Cardiac muscle cell (in vitro differentiated cells and primary cell): ENCODE results near the gene PRKCZ. TPM values are rescaled to one million over a fixed set of nuclear protein-coding genes. Genes with fewer than 3 reads are reported as not detected.

Experiments used
- DNase-seq, 2 donors: peaks; one replicate each; pipeline versions ENCODE4 v3.0.0 to v3.0.0-alpha.2; 2010 to 2017; ENCODE audit warnings: low read depth in 1 of 2, low spot score in 1 of 2
- H3K27ac ChIP-seq: fragments of 200-600 bp; sonication (generic); 2 replicates; pipeline ENCODE4 v1.5.1; 2016
- H3K27me3 ChIP-seq: fragments of 200-600 bp; sonication (generic); 2 replicates; pipeline ENCODE4 v1.6.0; 2016; ENCODE audit warnings: control low read depth
- H3K36me3 ChIP-seq: fragments of 200-600 bp; sonication (generic); 2 replicates; pipeline ENCODE4 v1.5.1; 2016; ENCODE audit warnings: control low read depth
- H3K4me1 ChIP-seq: fragments of 200-600 bp; sonication (generic); 2 replicates; pipeline ENCODE4 v1.8.1; 2017; ENCODE audit warnings: low read depth, mild to moderate bottlenecking, mixed run types
- H3K4me3 ChIP-seq: fragments of 200-600 bp; sonication (generic); 2 replicates; pipeline ENCODE4 v1.5.1; 2016; ENCODE audit warnings: mild to moderate bottlenecking
- H3K9me3 ChIP-seq: fragments of 200-600 bp; sonication (generic); 2 replicates; pipeline ENCODE4 v1.5.1; 2017; ENCODE audit warnings: low read depth, mild to moderate bottlenecking, control low read depth
- polyA plus RNA-seq: library from polyadenylated mRNA; unstranded; fragments of >200 nt; fragmentation: Nextera tagmentation; extraction: Ambion mirVana; gene quantifications from 2 replicates; pipeline ENCODE4 v1.2.1, GENCODE V29; 2016
- total RNA-seq: library from RNA; depleted of rRNA; stranded (reverse); fragments of >200 nt; gene quantifications from 2 replicates; pipeline ENCODE4 v1.2.3, GENCODE V29; 2016
- TF ChIP-seq, protein P1 (sequence below): IDR thresholded peaks from 2 replicates; pipeline ENCODE4 v1.5.1; 2012; ENCODE audit warnings: low read depth, mild to moderate bottlenecking, low read length

Gene PRKCZ
- total and polyA plus RNA-seq, 2 experiments from 2014 or later = 44.6 to 50.9 TPM

DNA sequence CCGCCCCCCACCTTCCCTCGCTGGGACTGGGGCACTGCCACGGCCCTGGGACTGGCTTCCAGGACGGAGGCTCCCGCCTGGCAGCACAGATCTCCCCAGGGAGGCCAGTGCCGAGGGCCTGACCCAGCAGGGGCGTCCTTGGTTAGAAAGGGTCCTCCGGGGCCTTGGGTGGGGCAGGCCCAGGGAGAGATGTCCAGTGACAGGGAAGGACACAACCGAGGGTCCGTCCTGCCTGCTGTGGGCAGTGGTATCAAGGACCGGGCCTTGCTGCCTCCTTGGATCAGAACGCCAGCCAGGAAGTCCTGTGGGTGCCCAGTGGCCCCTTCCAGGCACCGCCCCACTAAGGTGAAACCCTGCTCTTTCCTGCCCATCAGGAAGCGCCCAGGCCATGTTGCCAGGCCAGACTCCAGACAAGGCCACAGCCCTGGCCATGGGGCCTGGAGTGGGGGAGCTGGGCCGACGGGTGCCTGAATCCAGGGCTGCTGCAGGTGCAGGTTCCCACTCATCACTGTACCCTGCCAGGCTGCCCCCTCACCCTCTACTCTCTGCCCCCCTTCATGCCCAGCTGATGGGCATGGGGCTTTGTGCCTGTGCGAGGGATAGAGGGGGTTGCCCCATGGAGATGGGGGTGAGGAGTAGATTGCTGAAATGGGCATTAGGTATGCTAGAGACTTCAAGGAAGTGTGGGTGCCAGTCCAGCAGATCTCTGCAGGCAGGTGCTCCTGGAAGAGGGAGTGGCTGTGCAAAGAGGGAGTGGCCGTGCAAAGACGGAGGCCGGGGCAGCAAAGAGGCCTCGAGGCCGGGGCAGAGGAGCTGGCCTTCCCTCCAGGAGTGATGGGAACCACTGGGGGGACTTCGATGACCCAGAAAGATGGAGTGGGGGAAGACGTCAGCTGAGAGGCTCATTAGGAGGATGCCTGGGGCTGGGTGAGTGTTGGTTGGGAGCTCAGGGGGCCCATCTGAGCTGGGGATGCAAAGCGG is 2.2 kb upstream of the PRKCZ start:
- TF ChIP-seq, protein P1, sequence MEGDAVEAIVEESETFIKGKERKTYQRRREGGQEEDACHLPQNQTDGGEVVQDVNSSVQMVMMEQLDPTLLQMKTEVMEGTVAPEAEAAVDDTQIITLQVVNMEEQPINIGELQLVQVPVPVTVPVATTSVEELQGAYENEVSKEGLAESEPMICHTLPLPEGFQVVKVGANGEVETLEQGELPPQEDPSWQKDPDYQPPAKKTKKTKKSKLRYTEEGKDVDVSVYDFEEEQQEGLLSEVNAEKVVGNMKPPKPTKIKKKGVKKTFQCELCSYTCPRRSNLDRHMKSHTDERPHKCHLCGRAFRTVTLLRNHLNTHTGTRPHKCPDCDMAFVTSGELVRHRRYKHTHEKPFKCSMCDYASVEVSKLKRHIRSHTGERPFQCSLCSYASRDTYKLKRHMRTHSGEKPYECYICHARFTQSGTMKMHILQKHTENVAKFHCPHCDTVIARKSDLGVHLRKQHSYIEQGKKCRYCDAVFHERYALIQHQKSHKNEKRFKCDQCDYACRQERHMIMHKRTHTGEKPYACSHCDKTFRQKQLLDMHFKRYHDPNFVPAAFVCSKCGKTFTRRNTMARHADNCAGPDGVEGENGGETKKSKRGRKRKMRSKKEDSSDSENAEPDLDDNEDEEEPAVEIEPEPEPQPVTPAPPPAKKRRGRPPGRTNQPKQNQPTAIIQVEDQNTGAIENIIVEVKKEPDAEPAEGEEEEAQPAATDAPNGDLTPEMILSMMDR = no peak
- Histone ChIP-seq H3K27me3 (peaks cover 8% of the 10 kb centered on the region), H3K9me3 (no peaks in the 10 kb centered on the region), H3K4me3 (no peak overlapping the region), H3K27ac (no peak overlapping the region), H3K36me3 (no peaks in the 10 kb centered on the region), H3K4me1 (no peaks in the 10 kb centered on the region)
- no peak for DNase-seq

DNA sequence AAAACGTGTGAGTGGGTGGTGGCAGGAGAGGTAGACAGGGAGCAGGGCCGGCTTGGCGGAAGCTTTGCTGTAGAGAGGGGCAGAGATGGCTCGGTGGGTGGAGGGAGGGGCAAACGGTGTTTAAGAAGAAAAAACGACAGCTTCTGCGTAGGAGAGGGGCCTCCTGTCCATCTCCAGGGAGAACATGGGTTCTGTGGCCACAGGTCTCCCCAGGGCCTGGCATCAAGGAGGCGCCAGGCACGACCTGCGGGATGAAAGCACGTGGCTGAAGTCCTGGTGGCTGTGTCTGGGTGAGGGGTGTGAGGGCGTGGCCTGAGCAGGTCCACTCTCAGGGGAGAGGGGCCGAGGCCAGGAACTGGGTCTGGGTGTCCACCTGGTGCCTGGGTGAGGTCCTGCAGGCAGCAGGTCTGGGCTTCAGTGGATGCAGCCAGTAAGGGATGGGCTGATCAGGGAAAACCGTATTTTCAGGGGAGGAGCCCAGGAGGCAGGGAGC is 940 bp upstream of the PRKCZ start:
- peak; percentile 15 to 66 for DNase-seq
- Histone ChIP-seq H3K4me1 (peaks cover 7% of the 10 kb centered on the region), H3K4me3 (peak overlapping the region; percentile 76), H3K27me3 (peaks cover 8% of the 10 kb centered on the region), H3K9me3 (no peaks in the 10 kb centered on the region), H3K27ac (peak overlapping the region; percentile 78), H3K36me3 (no peaks in the 10 kb centered on the region)
- TF ChIP-seq, protein P1 = peak; percentile 23

DNA sequence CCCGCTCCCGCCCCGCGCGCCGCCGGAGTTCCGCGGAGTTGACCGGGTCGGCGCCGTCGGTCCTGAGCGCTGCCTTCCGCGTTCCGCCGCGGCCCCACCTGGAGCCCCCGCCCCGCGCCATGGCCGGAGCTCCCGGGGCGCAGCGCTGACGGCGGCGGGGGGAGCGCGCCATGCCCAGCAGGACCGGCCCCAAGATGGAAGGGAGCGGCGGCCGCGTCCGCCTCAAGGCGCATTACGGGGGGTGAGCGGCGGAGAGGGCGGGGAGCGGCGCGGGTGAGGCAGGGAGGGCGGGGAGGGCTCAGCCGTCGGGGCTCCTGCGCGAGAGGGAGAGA is 216 bp downstream of the PRKCZ start:
- no peak for DNase-seq
- no peak overlapping the region for H3K27ac ChIP-seq
- H3K4me1 ChIP-seq = peaks cover 10% of the 10 kb centered on the region
- no peaks in the 10 kb centered on the region for H3K9me3 ChIP-seq
- TF ChIP-seq, protein P1 = no peak
- peaks cover 8% of the 10 kb centered on the region for H3K27me3 ChIP-seq
- peak overlapping the region; percentile 76 for H3K4me3 ChIP-seq
- H3K36me3 ChIP-seq = peaks cover under 1% of the 10 kb centered on the region

DNA sequence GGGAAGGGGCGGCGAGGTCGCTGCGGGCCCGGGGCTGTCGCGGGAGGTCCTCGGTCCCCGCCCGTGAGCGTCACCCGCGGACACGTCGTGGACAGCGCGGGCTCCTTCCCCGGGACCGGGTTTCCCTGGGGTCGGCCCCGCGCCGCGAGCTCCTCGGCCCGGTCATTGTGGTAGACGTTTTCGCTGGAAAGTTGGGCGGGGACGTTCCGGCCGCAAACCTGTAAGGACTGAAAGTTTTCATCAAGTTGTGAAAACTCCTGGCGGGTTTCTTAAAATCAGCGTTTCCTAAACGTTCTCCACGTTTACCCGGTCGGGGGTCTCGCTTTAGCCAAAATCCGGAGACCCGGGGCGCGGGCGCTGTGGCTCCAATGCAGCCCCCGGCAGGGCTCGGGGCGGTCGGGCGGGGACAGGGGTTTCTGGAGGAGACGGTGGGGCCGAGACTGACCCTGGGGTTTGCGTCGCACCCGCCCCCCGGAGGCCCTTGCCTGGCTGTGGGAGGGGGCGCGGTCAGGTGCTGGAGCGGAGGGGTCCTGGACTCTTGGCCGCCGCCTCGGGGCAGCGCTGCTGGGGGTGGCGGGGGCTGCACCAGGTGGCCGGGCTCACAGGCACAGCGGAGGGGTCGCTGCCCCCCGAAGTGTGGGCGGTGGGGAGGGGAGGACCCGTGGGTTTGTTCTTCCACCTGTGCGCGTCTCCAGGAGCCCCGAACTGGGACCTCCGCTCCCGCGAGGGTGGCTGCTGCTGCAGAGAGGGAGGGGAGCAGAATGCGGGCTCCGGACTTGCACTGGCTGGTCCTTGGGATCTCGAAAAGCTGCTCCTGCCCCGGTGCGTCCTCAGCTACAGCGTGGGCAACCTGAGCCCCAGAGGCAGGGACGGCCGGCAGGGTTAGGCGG is 827 bp downstream of the PRKCZ start:
- DNase-seq = peak in 1 of 2 donors; percentile 44
- Histone ChIP-seq H3K36me3 (peaks cover 3% of the 10 kb centered on the region), H3K4me1 (peaks cover 10% of the 10 kb centered on the region), H3K9me3 (no peaks in the 10 kb centered on the region), H3K27ac (no peak overlapping the region), H3K27me3 (peaks cover 8% of the 10 kb centered on the region), H3K4me3 (peak overlapping the region; percentile 76)
- TF ChIP-seq, protein P1 = no peak

DNA sequence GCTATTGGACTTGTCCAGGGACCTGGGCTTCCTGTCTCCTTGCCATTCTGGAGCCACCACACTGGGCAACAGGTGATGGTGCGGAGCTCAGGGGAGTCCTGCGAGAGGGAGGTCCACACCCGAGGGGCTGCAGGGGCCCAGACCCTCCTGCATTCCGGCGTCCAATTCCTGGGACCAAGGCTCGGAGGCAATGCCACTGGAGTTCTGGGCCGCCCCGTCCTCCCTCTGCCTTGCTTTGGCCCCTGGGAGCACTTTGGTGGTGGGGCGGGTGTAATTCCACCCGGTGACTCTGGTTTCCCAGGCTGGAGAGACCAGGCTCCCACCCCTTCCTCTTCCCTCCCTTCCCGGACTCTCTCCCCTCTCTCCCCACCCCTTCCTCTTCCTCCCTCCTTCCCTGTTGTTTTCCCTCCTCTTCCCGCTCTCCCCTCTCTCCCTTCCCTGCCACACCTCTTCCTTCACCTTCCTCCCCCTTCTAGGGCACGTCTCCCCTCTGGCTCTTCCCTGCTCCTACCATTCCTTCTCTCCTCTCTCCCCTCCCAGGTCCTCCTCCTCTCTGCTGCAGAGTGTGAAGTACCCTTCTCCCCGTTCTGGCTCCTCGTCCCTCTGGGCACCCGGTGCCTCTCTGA is 2.0 kb downstream of the PRKCZ start:
- Histone ChIP-seq H3K27ac (no peak overlapping the region), H3K4me3 (no peak overlapping the region), H3K4me1 (peaks cover 10% of the 10 kb centered on the region), H3K36me3 (peaks cover 3% of the 10 kb centered on the region), H3K9me3 (no peaks in the 10 kb centered on the region), H3K27me3 (peaks cover 5% of the 10 kb centered on the region)
- no peak for DNase-seq
- TF ChIP-seq, protein P1 = no peak
